GM18873 (cell line): ENCODE data around the gene ADAMTS17.
"Not testable (repeated sequence)": the region's sequence is repeated elsewhere in the genome, so short reads cannot be mapped to it uniquely, and the experiment has no call there.

Source experiments
- ATAC-seq: cut with Tn5 transposase; IDR thresholded peaks from one replicate; pipeline ENCODE4 v1.9.1; 2021; ENCODE audit warnings: mild to moderate bottlenecking, moderate library complexity, moderate number of reproducible peaks; ENCODE audit not compliant: unreplicated experiment, low FRiP score

The ADAMTS17 gene

GRCh38 chr15:100100926-100101325 lies 240.8 kb downstream of the ADAMTS17 start:
- ATAC-seq = no peak

- ATAC-seq = no peak
Observed at GRCh38 chr15:100099976-100100375, 241.8 kb downstream of the ADAMTS17 start.

GRCh38 chr15:100098705-100099104 lies 243.1 kb downstream of the ADAMTS17 start:
- no peak for ATAC-seq

- no peak for ATAC-seq
Observed at GRCh38 chr15:100097342-100098127, 244.2 kb downstream of the ADAMTS17 start.

- no peak for ATAC-seq
Observed at GRCh38 chr15:100096700-100097099, 245.1 kb downstream of the ADAMTS17 start.

GRCh38 chr15:100096248-100096600 lies 245.6 kb downstream of the ADAMTS17 start:
- ATAC-seq = no peak

- no peak for ATAC-seq
Observed at GRCh38 chr15:100095541-100096247, 246.1 kb downstream of the ADAMTS17 start.

GRCh38 chr15:100094127-100094510 lies 247.7 kb downstream of the ADAMTS17 start:
- ATAC-seq = no peak

GRCh38 chr15:100093211-100094126 lies 248.3 kb downstream of the ADAMTS17 start:
- ATAC-seq = no peak

- no peak for ATAC-seq
Observed at GRCh38 chr15:100092034-100092433, 249.7 kb downstream of the ADAMTS17 start.

GRCh38 chr15:100090411-100090810 lies 251.4 kb downstream of the ADAMTS17 start:
- no peak for ATAC-seq

- ATAC-seq = not testable (repeated sequence)
Observed at GRCh38 chr15:100084042-100084821, 257.5 kb downstream of the ADAMTS17 start.

GRCh38 chr15:100083572-100083971 lies 258.2 kb downstream of the ADAMTS17 start:
- ATAC-seq = no peak

GRCh38 chr15:100082761-100083402 lies 258.9 kb downstream of the ADAMTS17 start:
- no peak for ATAC-seq

- no peak for ATAC-seq
Observed at GRCh38 chr15:100081454-100081853, 260.3 kb downstream of the ADAMTS17 start.

GRCh38 chr15:100078511-100079220 lies 263.1 kb downstream of the ADAMTS17 start:
- no peak for ATAC-seq

- no peak for ATAC-seq
Observed at GRCh38 chr15:100075229-100075628, 266.5 kb downstream of the ADAMTS17 start.

GRCh38 chr15:100073982-100074381 lies 267.8 kb downstream of the ADAMTS17 start:
- ATAC-seq = no peak
